Stimulated activated naive CD4-positive, alpha-beta T cell treated with Interleukin-2 at 50 U/mL for 16 hours (primary cell): ENCODE measurements around the gene SDC3.
"Not testable (repeated sequence)": the region's sequence is repeated elsewhere in the genome, so short reads cannot be mapped to it uniquely, and the experiment has no call there.

Source experiments
- DNase-seq: peaks from one replicate; lab custom pipeline; 2025; lab: John Stamatoyannopoulos, UW

Gene SDC3

GRCh38 chr1:30908696-30909364 is at the start of gene SDC3:
Gene SDC3, minus strand, starts transcription at chr1:30908758. Its CDS starts 172 bp downstream, at chr1:30908586.
- DNase-seq: no peak

DNA sequence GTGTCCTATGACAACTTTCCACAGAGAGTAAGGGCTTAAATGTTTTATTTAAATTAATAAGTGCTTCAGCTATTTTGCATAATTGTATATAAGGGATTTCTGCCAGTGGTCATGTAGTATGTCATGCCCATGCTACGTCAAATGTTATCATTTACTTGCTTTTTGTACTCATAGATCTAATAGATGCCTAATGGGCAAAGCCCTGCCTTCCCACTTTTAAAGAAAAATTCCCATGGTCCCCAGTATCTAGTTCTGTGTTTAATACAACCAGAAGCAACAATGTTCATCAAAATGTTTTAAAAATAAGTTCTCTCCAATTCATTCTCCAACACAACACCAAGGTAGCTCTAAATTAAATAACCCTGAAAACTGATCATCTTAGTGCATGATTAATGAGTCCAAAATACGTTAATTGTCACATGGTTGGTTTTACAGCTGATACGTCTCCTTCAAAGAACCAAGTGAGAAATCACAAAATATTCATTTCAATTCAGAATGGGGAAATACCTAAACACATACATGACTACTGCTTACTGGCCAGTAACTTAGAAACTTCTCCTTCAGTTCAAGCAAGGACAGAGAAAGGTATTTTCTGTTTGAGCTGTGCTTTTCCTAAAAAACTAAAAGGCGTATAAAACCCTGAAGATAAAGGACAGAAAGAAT is 49.1 kb upstream of the SDC3 start:
- DNase-seq: no peak

GRCh38 chr1:30955448-30956015 is 47.0 kb upstream of the SDC3 start:
- no peak for DNase-seq

- no peak for DNase-seq
Observed at GRCh38 chr1:30953685-30954084, 45.1 kb upstream of the SDC3 start.

DNA sequence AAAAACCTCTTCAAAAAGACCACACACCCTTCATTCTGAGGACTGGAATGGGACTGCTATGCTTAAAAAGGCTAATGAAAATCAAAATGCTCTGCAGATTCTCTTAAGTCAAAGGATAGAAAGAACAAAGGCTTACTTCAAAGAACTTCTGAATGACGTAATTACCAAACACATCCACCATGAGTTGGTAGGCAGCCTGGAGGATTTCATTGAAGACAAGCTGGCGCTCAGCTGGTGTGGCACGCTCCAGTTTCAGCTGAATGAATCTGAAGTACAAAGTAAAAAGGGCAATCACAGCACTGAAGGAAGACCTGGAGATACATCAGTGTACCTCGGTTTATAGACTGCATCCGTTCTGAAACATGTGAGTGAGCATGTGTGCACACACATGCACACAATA is 43.5 kb upstream of the SDC3 start:
- no peak for DNase-seq

- DNase-seq: no peak
Observed at GRCh38 chr1:30950700-30951099, 42.1 kb upstream of the SDC3 start.

DNA sequence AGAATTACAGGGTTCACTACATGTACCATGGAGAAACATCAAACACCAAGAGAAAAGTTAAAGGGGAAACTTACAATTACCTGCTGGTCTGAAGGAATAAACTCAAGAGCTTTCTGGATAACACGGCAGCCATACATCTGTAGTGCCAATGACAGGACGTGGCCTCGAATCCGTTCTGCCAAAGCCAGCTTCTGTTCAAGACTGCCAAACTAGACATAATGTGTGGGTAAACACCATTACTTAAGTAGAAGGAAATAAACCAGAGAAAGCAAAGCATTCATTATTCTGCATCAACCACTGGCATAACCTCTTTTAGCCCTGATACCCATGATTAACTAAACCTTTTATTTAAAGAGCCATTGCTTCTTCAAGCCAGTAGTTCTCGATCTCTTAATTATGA is 41.5 kb upstream of the SDC3 start:
- DNase-seq: no peak

- not testable (repeated sequence) for DNase-seq
Observed at GRCh38 chr1:30949487-30949838, 40.9 kb upstream of the SDC3 start.

DNA sequence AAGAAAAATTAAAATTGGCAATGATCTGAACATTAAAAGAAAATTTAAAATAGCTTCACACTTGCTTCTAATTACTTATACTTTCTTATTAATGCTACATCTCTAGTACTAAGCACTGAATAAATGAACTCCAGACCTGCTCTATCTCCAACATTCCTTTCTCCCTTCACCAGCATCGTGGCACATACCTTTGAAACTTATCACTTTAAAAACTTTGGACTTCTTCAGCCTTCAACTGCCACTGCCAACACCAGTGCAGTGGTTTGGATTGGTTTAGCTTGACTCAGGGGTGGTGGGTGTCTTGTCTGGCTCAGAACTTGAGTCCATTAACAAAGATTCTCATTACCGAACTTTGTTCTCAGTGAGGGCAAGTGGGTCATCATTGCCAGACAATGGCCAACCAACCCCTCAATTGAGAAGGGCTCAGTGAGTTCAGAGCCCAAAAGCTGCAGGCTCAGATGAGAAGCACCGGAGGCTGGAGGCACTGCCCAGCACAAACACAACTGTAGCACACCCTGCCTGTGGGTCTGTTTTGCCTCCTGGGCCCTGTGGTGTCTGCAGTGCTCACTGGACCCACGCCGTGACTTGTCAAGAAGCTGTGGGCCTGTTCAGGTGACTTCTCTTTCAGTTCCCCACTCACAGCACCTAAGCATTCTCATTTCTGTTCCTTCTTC is 40.4 kb upstream of the SDC3 start:
- DNase-seq: not testable (repeated sequence)

- no peak for DNase-seq
Observed at GRCh38 chr1:30948278-30948677, 39.7 kb upstream of the SDC3 start.

DNA sequence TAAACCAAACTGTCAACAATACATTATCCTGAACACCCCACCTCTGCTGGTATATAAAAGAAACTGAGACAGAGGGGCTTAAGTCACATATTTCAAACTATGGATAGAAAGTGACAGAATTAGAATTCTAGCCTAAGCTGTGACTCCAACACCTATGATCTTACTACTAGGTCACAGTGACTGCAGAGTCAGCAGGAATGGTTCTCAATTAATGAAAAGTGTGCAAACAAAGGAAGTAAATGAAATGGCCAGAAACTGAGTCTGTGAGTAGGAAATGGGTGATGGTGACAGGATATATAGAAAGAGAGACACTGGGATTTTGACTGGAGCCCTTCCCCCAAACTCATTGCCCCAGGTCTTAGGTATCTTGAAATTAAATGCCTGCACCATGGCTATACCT is 38.7 kb upstream of the SDC3 start:
- no peak for DNase-seq

GRCh38 chr1:30942326-30942963 is 33.9 kb upstream of the SDC3 start:
- no peak for DNase-seq

GRCh38 chr1:30940541-30940940 is 32.0 kb upstream of the SDC3 start:
- no peak for DNase-seq

DNA sequence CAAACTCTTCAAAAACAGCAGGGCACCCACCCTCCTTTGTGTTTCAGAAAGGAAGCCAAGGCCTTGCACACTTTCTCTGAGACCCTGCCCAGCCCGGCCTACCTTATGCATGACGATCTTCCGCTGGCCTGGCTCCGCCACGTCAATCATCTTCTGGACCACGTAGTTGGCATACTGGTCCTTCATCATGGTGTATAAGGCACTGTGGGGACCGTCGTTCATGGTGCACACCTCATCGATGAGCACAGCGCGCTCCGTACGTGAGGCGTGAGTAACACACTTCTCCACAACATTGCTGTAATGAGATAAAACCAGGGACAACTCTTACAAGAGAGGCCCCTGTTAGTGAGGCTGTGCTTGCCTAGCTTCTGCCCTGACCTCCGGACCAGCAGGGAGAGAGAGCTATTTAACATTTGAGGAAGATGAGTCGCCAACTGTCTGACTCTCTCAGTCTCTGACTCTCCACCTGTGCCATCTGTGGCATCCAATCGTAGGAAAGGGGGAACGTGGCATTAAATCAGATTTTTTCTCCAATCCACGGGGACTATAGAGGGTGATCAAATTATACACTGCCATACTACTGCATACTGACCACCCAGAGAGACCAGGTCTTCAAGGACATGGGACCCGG is 28.1 kb upstream of the SDC3 start:
- no peak for DNase-seq

DNA sequence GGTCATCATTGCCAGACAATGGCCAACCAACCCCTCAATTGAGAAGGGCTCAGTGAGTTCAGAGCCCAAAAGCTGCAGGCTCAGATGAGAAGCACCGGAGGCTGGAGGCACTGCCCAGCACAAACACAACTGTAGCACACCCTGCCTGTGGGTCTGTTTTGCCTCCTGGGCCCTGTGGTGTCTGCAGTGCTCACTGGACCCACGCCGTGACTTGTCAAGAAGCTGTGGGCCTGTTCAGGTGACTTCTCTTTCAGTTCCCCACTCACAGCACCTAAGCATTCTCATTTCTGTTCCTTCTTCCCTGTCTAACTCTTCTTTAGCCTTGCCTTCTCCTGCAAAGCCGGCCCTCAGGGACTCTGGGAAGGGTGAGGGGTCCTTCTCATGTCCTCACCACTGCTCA is 27.2 kb upstream of the SDC3 start:
- not testable (repeated sequence) for DNase-seq

DNA sequence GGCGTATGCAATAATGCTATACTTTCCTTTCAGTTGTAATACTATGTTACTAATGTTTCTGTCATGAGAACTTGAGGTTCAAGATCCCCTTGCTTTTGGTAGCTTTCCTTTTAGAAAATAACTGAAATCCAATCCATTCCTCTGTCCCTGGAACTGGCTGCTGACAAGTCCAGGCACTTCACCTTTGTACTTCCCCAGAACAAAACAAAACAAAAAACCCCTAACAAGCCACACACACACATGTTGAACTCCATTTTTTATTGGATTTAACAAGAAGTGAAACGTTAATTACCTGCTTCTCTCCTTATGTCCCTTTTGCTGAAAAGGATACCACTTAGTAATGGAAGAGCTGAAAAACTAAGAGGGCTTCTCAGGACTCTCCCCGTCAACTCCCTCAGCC is 26.1 kb upstream of the SDC3 start:
- DNase-seq: no peak

DNA sequence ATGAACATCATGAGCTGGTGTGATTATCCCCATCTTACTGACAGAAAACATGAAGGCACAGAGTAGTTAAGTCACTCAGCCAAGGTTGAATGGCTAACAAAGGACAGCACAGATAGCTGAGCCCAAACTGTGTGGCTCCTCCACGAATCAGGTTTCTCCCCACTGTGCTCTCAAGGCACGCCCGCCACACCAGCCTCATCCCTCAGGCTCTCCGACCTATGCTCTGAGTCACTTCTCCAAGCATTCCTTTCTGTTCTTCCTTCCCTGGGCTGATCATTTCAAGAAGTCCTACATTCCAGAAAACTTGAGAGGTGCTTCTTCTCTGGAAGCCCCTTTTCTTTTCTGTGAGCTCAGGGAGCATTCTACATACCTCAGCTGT is 25.3 kb upstream of the SDC3 start:
- DNase-seq: no peak

DNA sequence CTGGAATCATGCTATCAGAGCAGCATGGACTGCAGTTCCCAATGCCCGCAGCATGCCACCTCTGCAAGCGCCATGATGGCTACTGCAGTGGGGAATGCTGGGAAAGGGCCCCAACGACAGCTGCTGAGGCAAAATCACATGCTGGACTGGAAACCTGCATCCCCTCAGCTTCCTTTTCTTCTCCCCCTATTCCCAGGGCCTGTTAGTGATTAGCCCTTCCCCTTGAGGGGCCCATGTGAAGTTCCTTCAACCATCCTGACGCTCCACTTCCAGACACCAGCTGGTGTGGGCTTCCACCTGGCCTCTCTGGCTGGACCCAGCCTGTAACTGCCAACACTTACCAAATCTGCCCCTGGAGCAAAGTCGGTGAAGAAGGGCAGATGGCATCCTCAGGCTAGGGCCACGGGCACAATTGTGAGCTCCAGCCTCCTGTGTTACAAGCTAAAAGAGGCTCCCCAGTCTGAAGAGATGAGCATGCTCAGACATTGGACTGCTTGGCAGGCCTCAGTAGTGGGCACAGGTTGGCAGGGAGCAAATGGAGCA is 22.1 kb upstream of the SDC3 start:
- no peak for DNase-seq

- DNase-seq: no peak
Observed at GRCh38 chr1:30929944-30930525, 21.5 kb upstream of the SDC3 start.

DNA sequence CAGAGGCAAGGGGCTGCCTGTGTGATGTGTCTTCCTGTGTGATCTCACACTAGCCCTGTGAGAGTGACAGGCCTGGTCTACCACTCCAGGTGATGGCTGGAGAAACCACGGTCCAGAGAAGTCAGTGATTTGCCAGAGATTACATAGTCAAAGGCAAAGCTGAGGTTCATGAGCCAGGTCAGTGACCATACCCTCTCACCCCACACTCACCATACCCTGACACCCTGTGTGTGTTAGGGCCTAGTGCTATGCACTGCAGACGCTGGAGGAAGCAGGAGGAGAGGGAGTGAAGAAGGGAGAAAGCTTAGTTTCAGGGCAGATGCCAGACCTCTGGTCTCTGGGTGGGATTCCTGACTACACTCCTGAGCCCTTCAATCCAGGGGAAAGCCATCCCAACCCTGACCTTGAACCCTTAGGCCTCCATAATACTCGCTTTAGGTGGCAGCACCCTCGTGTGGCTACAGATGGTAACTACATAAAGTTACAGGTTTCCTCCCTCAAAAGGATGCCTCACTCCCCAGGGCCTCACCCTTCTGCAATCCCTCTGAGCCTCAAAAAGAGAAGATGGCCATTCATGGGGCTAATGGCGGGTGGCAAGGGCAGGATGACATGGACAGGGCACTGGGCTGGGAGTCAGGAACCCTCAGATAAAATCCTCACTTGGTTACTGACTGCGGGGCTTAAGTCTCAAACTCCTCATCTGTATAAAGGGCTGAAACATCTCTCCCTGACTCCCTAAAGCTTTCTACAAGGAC is 20.8 kb upstream of the SDC3 start:
- peak; percentile 27 for DNase-seq

DNA sequence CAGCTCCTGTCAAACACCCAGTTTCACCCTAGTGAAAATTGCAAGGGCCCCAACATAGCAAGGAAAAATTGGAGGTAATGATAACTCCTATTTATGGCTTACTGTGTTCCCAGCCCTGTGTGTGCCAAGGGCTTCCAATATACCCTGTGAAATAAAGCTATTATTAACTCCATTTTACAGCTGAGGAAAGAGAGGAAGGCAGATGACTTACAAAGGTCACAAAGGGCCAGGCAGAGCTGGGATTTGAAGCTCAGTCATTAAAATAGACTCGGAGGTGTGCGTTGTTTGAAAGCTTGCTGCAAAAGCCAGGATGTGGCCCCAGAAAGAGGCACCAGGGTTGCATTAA is 20.2 kb upstream of the SDC3 start:
- no peak for DNase-seq
